Kidney glomerular epithelial cell (primary cell): Measurements from ENCODE around the gene HS3ST4.

Experiments
- DNase-seq: peaks from one replicate; lab custom pipeline; 2025; lab: John Stamatoyannopoulos, UW

HS3ST4 gene

GRCh38 chr16:26102369-26102768, 410.6 kb downstream of the HS3ST4 start:
- no peak for DNase-seq

DNA sequence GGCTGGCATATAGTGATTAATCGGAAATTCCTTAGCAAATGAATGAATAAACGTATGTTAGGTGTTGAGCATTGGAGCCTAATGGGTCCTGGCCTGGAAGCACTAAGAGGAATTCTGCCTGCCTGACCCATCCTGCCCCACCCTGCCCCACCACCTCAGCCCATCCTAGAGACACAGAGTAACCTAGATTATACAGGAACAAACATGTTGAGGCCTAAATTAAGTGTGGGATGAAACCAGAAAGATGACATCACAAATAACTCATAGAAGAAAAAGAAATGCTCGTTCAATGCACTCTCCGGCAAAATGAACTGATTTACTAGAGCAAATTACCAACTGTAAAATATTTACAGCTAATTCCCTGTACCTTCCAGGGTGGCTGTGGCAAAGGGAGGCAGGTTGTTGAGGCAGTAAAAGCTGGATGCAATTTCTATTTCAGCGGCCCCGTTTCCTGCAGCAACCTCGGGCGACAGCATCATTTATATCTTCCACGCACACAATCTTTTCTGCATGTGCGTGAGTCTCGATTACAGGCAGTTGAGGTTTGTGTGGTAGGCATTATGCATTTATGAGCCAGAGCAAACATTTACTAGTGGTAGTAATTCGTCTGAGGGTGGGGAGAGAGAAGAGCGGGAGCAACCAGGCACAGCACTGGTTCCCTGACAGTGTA, 417.2 kb downstream of the HS3ST4 start:
- no peak for DNase-seq

DNA sequence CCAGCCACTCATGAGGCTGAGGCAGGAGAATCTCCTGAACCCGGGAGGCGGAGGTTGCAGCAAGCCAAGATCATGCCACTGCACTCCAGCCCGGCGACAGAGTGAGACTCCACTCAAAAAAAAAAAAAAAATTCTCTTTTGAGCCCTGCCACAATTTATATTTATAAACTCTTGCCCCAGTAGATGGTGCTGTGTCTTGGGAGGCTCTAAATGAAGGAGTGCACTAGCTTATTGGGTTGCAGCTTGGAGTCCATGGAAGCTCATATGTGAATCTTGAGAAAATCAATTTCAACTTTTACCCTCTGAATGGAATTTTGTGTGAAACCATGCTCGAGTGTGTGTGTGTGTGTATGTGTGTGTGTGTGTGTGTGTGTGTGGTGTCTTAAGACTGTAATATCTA, 420.1 kb downstream of the HS3ST4 start:
- no peak for DNase-seq

DNA sequence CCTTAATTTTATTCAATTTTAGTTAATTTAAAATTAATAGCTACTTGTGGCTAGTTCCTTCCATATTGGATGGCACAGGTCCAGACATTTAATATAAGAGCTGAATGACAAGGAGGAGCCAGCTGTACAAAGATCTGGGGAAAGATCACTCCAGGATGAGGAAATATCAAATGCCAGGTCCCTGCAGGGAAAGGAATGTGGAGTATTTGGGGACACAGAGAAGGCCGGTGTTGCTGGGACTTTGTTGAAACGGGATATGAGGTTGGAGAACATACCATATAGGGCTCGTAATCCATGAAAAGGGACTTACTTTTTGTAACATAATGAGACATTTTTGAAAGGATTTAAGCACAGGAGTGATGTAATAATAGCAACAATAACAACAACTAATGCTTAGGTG, 426.8 kb downstream of the HS3ST4 start:
- no peak for DNase-seq

- no peak for DNase-seq
Observed at GRCh38 chr16:26120729-26121128, 429.0 kb downstream of the HS3ST4 start.

GRCh38 chr16:26128296-26128695, 436.5 kb downstream of the HS3ST4 start:
- DNase-seq: no peak

- no peak for DNase-seq
Observed at GRCh38 chr16:26129997-26130396, 438.2 kb downstream of the HS3ST4 start.

GRCh38 chr16:26133416-26134093, 441.8 kb downstream of the HS3ST4 start:
- DNase-seq: no peak

- DNase-seq: no peak
Observed at GRCh38 chr16:26134588-26134987, 442.8 kb downstream of the HS3ST4 start.

- no peak for DNase-seq
Observed at GRCh38 chr16:26137956-26138355, 446.2 kb downstream of the HS3ST4 start.

- no peak for DNase-seq
Observed at GRCh38 chr16:26139091-26139490, 447.3 kb downstream of the HS3ST4 start.

GRCh38 chr16:26139884-26140283, 448.1 kb downstream of the HS3ST4 start:
- no peak for DNase-seq

GRCh38 chr16:26149364-26150190, 457.8 kb downstream of the HS3ST4 start:
- DNase-seq: no peak

DNA sequence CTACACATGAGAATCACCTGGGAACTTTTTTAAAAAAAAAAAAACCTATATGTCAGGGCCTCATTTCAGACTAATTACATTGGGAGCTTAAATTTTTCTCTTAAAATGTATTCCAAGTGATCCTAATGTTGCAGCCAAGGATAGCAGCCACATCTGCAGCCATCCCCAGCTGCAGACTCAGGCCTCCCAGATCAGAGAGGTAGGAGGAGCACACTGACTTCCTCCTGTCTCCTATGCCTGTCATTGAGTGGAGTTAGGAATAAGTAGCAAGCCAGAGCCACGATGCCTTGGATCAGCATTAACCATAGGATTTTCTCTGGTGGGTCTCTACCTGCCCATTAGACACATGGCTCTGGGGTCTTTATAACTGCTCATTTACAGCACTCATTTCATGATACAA, 463.5 kb downstream of the HS3ST4 start:
- no peak for DNase-seq

GRCh38 chr16:26157319-26157718, 465.6 kb downstream of the HS3ST4 start:
- no peak for DNase-seq

GRCh38 chr16:26158142-26158759, 466.5 kb downstream of the HS3ST4 start:
- no peak for DNase-seq

GRCh38 chr16:26161461-26162180, 469.9 kb downstream of the HS3ST4 start:
- DNase-seq: no peak

DNA sequence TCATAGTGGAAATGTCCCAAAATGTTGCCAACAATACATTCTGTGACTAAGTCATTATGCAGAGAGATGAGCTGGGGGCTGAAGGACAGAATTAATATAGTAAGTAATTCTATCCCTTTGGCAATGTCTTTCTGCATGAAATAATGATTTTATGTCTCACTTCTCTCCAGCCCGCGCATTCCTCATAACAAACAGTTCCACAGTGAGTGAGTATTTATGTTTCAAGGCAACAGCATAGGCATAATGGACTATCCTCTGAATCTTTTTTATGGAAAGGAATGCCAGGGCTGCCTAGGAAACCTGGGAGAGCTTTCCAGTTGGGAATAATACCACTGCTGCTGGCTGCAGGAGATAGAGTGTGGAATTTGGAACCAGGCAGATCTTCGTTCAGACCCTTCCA, 477.7 kb downstream of the HS3ST4 start:
- DNase-seq: no peak

DNA sequence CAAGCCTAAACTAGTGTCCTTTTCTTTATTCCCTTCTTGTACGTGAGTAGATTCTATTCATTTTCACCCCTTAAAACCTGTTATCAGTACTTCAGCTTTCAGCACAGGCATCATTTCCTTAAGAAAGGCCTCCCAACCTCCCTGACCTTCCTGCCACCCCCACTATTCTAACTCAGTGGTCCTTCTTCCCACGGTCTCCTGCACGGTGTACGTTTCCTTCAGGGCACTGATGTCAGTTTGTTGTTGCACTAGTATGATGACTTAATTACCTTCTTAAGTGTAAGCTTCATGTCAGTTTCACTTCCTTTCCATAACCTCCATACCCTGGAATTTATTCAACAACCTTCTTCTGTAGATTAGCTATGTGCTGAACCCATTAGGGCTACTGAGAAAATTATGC, 484.2 kb downstream of the HS3ST4 start:
- no peak for DNase-seq

DNA sequence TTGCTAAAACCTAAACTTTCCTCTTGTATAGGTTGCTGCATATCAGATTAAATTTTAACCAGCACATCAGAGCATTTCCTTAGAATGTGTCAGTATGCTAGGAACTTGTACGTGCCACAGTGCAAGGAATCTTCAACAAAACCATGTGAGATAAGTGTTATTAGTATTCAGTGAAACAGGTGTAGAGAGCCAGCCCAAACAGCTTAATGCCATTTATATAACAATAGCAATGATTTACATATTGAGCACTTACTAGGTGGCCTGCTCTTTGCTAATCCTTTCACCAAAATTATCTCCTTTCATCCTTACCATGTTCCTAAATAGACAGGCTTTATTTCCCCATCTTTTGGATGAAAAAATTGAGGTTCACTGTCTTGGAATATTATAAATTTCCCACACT, 485.7 kb downstream of the HS3ST4 start:
- no peak for DNase-seq

DNA sequence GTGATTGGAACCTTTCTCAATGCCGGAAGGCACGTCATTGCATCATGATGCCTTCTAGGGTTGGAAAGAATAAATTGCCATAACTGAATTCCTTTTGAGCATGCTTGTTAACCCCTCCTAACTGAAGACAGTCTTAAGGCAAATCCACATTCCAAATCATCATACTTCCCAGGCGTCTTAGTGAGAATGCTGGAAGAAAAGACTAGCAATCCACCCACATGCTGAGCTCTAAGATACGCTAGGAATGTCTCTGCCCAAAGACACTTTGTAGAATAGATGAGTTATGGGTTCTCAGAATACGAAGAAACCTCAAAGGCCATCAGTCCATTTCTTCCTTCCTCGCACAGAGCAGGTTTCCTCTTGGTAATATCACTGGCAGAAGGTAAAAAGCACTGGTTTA, 486.5 kb downstream of the HS3ST4 start:
- DNase-seq: no peak

DNA sequence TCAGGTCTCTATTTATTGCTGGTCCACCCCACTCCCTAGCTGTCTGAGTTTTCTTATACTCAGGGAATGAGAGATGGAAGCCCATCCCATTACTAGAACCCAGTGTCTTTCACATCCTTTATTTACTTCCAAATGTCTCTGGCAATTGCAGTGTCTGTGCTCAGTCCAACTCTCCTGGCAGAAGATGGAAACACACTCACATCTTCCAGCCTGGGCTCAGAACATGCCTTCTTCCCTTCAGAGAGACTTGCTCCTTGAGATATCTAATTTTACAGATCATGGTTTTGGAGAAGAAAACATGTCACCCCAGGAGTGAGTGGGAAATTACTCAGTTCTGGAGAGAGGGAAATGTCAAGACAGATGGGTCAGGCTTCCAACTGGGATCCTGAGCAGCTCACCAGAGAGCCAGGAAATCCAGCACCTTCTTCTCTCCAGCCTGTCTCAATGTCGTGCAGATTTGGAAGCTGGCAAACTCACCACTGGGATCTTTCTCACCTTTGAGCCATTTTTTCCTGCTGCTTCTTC, 494.4 kb downstream of the HS3ST4 start:
- no peak for DNase-seq
